Naive B cell (primary cell): ENCODE measurements around the gene APOM. TPM values are rescaled to one million over a fixed set of nuclear protein-coding genes. Genes with fewer than 3 reads are reported as not detected.

Experiments used
- ATAC-seq, 2 donors: fragments of 150-1000 bp; cut with Tn5 transposase; 2 replicates each; pipeline ENCODE4 v1.10.0; 2021; ENCODE audit warnings: low read depth in 2 of 2, mild to moderate bottlenecking in 2 of 2, moderate library complexity in 2 of 2
- DNase-seq: peaks from one replicate; pipeline ENCODE4 v3.0.0; 2022
- H3K27ac Mint-ChIP-seq, 6 donors: one replicate each; pipeline ENCODE4 v1.8.0; 2020 to 2022; ENCODE audit warnings: mild to moderate bottlenecking in 6 of 6, mixed read lengths in 6 of 6, moderate library complexity in 5 of 6, inconsistent platforms in 2 of 6
- H3K27me3 Mint-ChIP-seq, 3 donors: one replicate each; pipeline ENCODE4 v1.8.0; 2021 to 2022; ENCODE audit warnings: mixed read lengths in 3 of 3, mild to moderate bottlenecking in 1 of 3
- H3K36me3 Mint-ChIP-seq, 2 donors: one replicate each; pipeline ENCODE4 v1.8.0; 2020 to 2022; ENCODE audit warnings: mixed read lengths in 2 of 2, inconsistent platforms in 1 of 2, mild to moderate bottlenecking in 1 of 2
- H3K4me1 Mint-ChIP-seq, 3 donors: one replicate each; pipeline ENCODE4 v1.8.0; 2020 to 2022; ENCODE audit warnings: mixed read lengths in 3 of 3, inconsistent platforms in 1 of 3, mild to moderate bottlenecking in 1 of 3, moderate library complexity in 1 of 3
- H3K4me3 Mint-ChIP-seq, 8 donors: one replicate each; pipeline ENCODE4 v1.8.0; 2020 to 2022; ENCODE audit warnings: mild to moderate bottlenecking in 8 of 8, mixed read lengths in 8 of 8, moderate library complexity in 8 of 8, inconsistent platforms in 2 of 8
- H3K9me3 Mint-ChIP-seq, 7 donors: one replicate each; pipeline ENCODE4 v1.8.0; 2020 to 2022; ENCODE audit warnings: mixed read lengths in 7 of 7, mild to moderate bottlenecking in 5 of 7, inconsistent platforms in 2 of 7, moderate library complexity in 1 of 7
- polyA plus RNA-seq, 6 donors: library from polyadenylated mRNA; unstranded; fragments of 300-500 nt; fragmentation: Illumina TruSeq; gene quantifications; one replicate each; pipeline ENCODE4 v1.2.3, GENCODE V29; 2021; ENCODE audit warnings: low read depth in 6 of 6

APOM gene
- polyA plus RNA-seq, 6 donors from 2014 or later: 7.6 to 19.6 (median 13.7) TPM

DNA sequence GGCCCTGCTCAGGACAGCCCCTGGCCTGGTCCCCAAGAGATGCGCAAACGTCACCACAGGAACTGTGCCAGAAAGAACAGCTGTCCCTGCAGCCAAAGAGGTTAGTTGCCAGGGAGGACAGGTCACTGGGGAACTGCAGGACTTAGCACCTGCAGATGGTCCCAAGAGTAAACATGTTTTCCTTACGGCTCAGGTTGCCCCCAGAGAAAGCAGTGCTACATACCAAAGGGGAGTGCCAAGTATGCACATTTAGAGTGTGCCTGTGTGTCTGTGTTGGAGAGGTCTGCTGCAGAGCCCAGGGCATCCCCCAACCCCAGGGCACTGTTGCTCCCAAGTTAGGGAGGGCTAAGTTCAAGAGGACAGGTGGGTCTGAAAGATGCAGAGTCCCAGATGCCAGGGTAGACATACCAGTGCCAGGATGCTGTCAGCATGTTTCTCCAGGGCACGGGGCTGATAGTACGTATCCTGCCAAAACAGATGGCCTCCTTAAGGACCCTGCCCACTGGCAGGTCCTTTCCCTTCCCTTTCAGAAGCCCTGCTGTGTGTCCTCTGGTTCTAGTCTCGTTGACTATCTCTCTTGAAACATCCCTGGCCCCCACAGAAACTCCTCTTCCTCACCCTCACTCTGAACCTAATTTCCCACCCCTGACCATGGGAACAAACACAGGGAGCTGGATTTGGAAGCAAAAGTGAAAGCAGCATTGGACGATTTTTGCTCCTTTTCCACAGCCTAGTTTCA lies 46.1 kb downstream of the APOM start:
- no peaks in the 10 kb centered on the region for H3K9me3 Mint-ChIP-seq
- no peak for ATAC-seq
- no peak for DNase-seq
- peak overlapping the region in 5 of 6 donors; percentile 93 to 99 (median 98) for H3K27ac Mint-ChIP-seq
- peaks cover 6 to 12% of the 10 kb centered on the region in 2 donors for H3K36me3 Mint-ChIP-seq
- H3K4me3 Mint-ChIP-seq: peak overlapping the region; percentile 96 to 100 (median 98)
- H3K27me3 Mint-ChIP-seq: no peaks in the 10 kb centered on the region
- H3K4me1 Mint-ChIP-seq: peaks cover 28 to 46% (median 33%) of the 10 kb centered on the region in 3 donors

DNA sequence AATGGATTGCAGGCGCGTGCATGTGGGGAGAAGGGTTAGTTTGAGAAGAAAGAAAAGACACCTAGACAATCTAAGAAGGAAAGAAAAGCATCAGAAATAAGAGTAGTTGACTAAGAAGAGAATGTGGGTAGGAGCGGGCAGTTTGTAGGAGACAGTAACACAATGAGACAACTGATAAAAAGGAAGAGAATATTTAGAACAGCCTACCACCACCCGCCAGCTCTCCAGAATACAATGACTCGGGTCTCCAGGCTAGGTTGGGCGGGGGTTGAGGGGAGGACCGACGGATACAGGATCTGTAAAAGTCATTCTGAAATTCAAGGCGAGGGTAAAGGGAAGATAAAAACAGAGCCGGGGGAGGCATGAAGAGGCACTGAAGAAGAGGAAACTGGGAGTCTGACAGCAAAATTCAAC lies 46.7 kb downstream of the APOM start:
- H3K4me3 Mint-ChIP-seq: peak overlapping the region; percentile 96 to 100 (median 98)
- DNase-seq (no peak), ATAC-seq (no peak)
- no peaks in the 10 kb centered on the region for H3K27me3 Mint-ChIP-seq
- peak overlapping the region; percentile 91 to 99 (median 98) for H3K27ac Mint-ChIP-seq
- no peaks in the 10 kb centered on the region for H3K9me3 Mint-ChIP-seq
- H3K4me1 Mint-ChIP-seq: peaks cover 25 to 46% (median 33%) of the 10 kb centered on the region in 3 donors
- H3K36me3 Mint-ChIP-seq: peaks cover 6 to 11% of the 10 kb centered on the region in 2 donors

DNA sequence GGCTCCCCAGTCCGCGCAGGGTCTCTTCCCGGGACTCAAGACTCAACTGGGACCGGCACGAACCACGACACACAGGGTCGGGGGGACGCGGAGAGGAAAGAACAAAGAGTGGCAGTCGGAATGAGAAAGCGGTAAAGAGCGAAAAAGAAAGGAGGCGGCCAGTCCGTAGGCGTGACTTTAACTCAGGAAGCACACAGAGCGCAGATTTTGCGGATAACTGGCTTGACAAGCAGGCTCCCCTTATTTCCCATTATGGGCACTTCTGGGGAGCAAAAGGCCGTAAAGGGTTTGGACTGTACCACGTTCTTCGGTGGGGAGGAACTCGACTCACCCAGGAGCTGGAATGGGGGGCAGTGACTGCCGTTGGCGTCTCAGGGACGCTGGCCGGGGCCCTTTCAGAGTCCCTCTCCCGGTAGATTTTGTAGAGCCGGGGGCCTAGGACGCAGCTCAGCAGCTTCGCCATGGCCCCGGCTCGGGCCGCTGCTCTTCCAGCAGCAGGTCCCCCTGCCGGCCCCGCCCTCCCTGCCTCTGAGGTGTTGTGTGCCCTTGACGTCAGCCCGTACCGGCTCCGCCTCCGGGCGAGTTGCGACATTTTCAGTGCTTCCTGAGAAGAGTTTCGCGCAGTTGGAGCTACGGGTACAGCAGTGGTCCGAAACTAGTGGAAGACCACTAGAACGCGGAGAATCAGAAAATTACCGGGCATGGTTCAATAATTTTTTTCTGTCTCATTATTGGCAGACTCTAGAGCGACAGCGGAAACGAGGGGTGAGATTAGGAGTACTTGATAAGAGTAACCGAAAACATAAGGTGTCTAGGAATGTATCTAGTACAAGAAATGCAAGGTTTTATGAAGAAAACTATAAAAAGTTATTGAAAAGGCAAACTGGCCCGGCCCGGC lies 47.4 kb downstream of the APOM start, which contains the start of gene ABHD16A:
Gene ABHD16A, minus strand, starts transcription at position 506 of the 898 bp plus-strand sequence. Its CDS starts 43 bp downstream, at position 463.
- no peaks in the 10 kb centered on the region for H3K9me3 Mint-ChIP-seq
- ATAC-seq (peak; percentile 94 to 95), DNase-seq (peak; percentile 98)
- peaks cover 1 to 5% of the 10 kb centered on the region in 2 donors for H3K36me3 Mint-ChIP-seq
- H3K27me3 Mint-ChIP-seq: no peaks in the 10 kb centered on the region
- peaks cover 22 to 41% (median 26%) of the 10 kb centered on the region in 3 donors for H3K4me1 Mint-ChIP-seq
- peak within 1 kb of the TSS; percentile 91 to 99 (median 98) for H3K27ac Mint-ChIP-seq
- peak within 1 kb of the TSS; percentile 96 to 100 (median 98) for H3K4me3 Mint-ChIP-seq

DNA sequence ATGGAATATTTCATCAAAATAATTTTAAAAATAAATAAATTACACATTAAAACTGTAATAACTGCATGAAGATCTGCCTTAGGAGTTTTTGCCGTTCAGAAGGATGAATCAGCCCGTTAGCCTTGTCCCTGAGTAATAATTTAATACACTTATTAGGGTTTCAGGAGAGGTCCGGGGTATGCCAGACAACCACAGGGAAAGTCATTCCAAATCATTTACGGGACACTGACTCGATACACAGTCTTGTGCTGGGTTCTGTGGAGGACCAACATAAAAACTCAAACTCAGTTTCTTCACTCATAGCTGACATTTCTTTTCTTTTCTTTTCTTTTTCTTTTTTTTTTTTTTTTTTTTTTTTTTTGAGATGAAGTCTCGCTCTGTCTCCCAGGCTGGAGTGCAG lies 50.2 kb downstream of the APOM start:
- Mint-ChIP-seq H3K9me3 (no peaks in the 10 kb centered on the region), H3K27me3 (no peaks in the 10 kb centered on the region), H3K4me3 (no peak overlapping the region), H3K4me1 (peaks cover 25 to 36% (median 29%) of the 10 kb centered on the region in 3 donors), H3K36me3 (peaks cover 0 to 5% of the 10 kb centered on the region in 2 donors), H3K27ac (no peak overlapping the region)
- DNase-seq: no peak
- no peak for ATAC-seq

DNA sequence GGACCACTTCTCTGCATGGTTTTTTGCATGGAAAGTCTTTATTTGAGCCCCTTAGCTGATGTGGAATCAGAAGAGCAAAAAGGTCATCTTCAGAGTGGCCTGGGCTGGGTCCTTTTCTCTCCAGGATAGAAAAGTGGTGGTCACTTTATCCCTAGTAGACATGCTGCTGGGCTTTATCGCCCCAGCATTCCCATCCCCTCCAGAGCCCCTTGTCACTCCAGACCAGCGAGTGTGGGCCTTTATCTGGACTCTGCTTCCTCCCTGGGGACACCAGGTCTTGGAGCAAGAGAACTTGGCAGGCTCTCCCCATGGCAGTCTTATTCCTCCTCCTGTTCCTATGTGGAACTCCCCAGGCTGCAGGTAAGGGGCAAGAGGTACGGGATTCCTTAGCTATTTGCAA lies 50.9 kb downstream of the APOM start, which contains the start of gene LY6G6F:
Gene LY6G6F, plus strand, starts transcription at position 268 of the 400 bp plus-strand sequence. Its CDS starts 41 bp downstream, at position 309.
- H3K9me3 Mint-ChIP-seq: no peaks in the 10 kb centered on the region
- no peak within 1 kb of the TSS for H3K27ac Mint-ChIP-seq
- ATAC-seq (no peak), DNase-seq (no peak)
- H3K36me3 Mint-ChIP-seq: peaks cover 0 to 5% of the 10 kb centered on the region in 2 donors
- H3K4me1 Mint-ChIP-seq: peaks cover 26 to 35% (median 29%) of the 10 kb centered on the region in 3 donors
- H3K4me3 Mint-ChIP-seq: peak within 1 kb of the TSS in 2 of 8 donors; percentile 9 to 36
- no peaks in the 10 kb centered on the region for H3K27me3 Mint-ChIP-seq

DNA sequence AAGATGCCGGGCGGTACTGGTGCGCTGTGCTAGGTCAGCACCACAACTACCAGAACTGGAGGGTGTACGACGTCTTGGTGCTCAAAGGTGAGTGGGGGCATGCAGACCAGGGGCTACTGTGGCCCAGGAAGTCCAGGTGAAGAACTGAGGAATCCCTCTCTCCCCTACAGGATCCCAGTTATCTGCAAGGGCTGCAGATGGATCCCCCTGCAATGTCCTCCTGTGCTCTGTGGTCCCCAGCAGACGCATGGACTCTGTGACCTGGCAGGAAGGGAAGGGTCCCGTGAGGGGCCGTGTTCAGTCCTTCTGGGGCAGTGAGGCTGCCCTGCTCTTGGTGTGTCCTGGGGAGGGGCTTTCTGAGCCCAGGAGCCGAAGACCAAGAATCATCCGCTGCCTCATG lies 52.0 kb downstream of the APOM start:
- Mint-ChIP-seq H3K4me3 (no peak overlapping the region), H3K27me3 (peaks cover 0 to under 1% (median 0%) of the 10 kb centered on the region in 3 donors), H3K9me3 (no peaks in the 10 kb centered on the region), H3K4me1 (peaks cover 22 to 30% (median 28%) of the 10 kb centered on the region in 3 donors), H3K36me3 (peaks cover 0 to under 1% of the 10 kb centered on the region in 2 donors), H3K27ac (no peak overlapping the region)
- DNase-seq (no peak), ATAC-seq (no peak)

Other genes with a start within 250 kb of the APOM start
- 10 to 100 TPM in 3 of 6 donors, 1 to 10 TPM in 3; 4.4 to 14.3 (median 9.7) TPM for gene MICB, start 157.7 kb upstream of the APOM start, polyA plus RNA-seq
- gene MCCD1, start 126.9 kb upstream of the APOM start, polyA plus RNA-seq: not detected
- gene DDX39B, start 113.9 kb upstream of the APOM start, polyA plus RNA-seq: 100 to 1,000 TPM in 1 of 6 donors, 10 to 100 TPM in 5; 41.6 to 117 (median 74.5) TPM
- gene ATP6V1G2, start 109.3 kb upstream of the APOM start, polyA plus RNA-seq: under 1 TPM in 2 of 6 donors, not detected in 4; 0.67 to 0.69 TPM
- gene NFKBIL1, start 108.3 kb upstream of the APOM start, polyA plus RNA-seq: 10 to 100 TPM in 2 of 6 donors, 1 to 10 TPM in 3, under 1 TPM in 1; 0.24 to 11.4 (median 8.9) TPM
- gene LTA, start 83.6 kb upstream of the APOM start, polyA plus RNA-seq: 10 to 100 TPM in 5 of 6 donors, 1 to 10 TPM in 1; 6.6 to 26.0 (median 19.4) TPM
- gene TNF, start 80.3 kb upstream of the APOM start, polyA plus RNA-seq: 1 to 10 TPM; 1.1 to 5.2 (median 2.6) TPM
- 1,000 to 10,000 TPM; 1,940 to 3,141 (median 2,206) TPM for gene LTB, start 73.5 kb upstream of the APOM start, polyA plus RNA-seq
- 10 to 100 TPM; 28.2 to 78.2 (median 35.2) TPM for gene LST1, start 69.6 kb upstream of the APOM start, polyA plus RNA-seq
- gene NCR3, start 62.9 kb upstream of the APOM start, polyA plus RNA-seq: 100 to 1,000 TPM in 5 of 6 donors, 10 to 100 TPM in 1; 84.4 to 158 (median 108) TPM
- gene AIF1, start 40.7 kb upstream of the APOM start, polyA plus RNA-seq: 10 to 100 TPM in 1 of 6 donors, 1 to 10 TPM in 4, under 1 TPM in 1; 0.50 to 14.4 (median 3.5) TPM
- 10 to 100 TPM in 1 of 6 donors, 1 to 10 TPM in 4, under 1 TPM in 1; 0.70 to 11.3 (median 6.3) TPM for gene PRRC2A, start 35.2 kb upstream of the APOM start, polyA plus RNA-seq
- gene BAG6, start 3.2 kb upstream of the APOM start, polyA plus RNA-seq: 10 to 100 TPM; 20.1 to 27.0 (median 24.2) TPM
- gene C6orf47, start 4.9 kb downstream of the APOM start, polyA plus RNA-seq: 10 to 100 TPM; 16.8 to 39.9 (median 28.4) TPM
- gene GPANK1, start 9.1 kb downstream of the APOM start, polyA plus RNA-seq: 10 to 100 TPM; 18.5 to 27.8 (median 23.5) TPM
- gene CSNK2B, start 10.2 kb downstream of the APOM start, polyA plus RNA-seq: 100 to 1,000 TPM; 279 to 299 (median 286) TPM
- under 1 TPM in 3 of 6 donors, not detected in 3; 0.23 to 0.87 (median 0.50) TPM for gene LY6G5B, start 14.1 kb downstream of the APOM start, polyA plus RNA-seq
- gene LY6G5C, start 25.2 kb downstream of the APOM start, polyA plus RNA-seq: 1 to 10 TPM in 1 of 6 donors, under 1 TPM in 3, not detected in 2; 0.48 to 1.6 (median 0.92) TPM
- 10 to 100 TPM; 27.3 to 45.3 (median 33.4) TPM for gene ABHD16A, start 47.4 kb downstream of the APOM start, polyA plus RNA-seq
- gene LY6G6F, start 51.0 kb downstream of the APOM start, polyA plus RNA-seq: 1 to 10 TPM in 1 of 6 donors, under 1 TPM in 2, not detected in 3; 0.60 to 1.8 (median 0.75) TPM
- gene LY6G6D, start 59.5 kb downstream of the APOM start, polyA plus RNA-seq: not detected
- gene LY6G6C, start 65.9 kb downstream of the APOM start, polyA plus RNA-seq: not detected
- gene MPIG6B, start 67.5 kb downstream of the APOM start, polyA plus RNA-seq: 1 to 10 TPM in 5 of 6 donors, not detected in 1; 3.0 to 5.1 (median 3.7) TPM
- gene DDAH2, start 73.4 kb downstream of the APOM start, polyA plus RNA-seq: 10 to 100 TPM; 57.1 to 87.6 (median 82.1) TPM
- gene CLIC1, start 80.6 kb downstream of the APOM start, polyA plus RNA-seq: 100 to 1,000 TPM; 536 to 743 (median 628) TPM
- 1 to 10 TPM in 5 of 6 donors, not detected in 1; 1.9 to 9.3 (median 2.6) TPM for gene MSH5, start 84.1 kb downstream of the APOM start, polyA plus RNA-seq
- gene SAPCD1, start 106.8 kb downstream of the APOM start, polyA plus RNA-seq: under 1 TPM in 1 of 6 donors, not detected in 5; 0.96 TPM
- under 1 TPM in 2 of 6 donors, not detected in 4; 0.13 to 0.29 TPM for gene VWA7, start 121.4 kb downstream of the APOM start, polyA plus RNA-seq
- gene VARS1, start 139.9 kb downstream of the APOM start, polyA plus RNA-seq: 10 to 100 TPM; 42.2 to 70.6 (median 50.3) TPM
- 100 to 1,000 TPM in 1 of 6 donors, 10 to 100 TPM in 5; 75.4 to 107 (median 92.4) TPM for gene LSM2, start 151.1 kb downstream of the APOM start, polyA plus RNA-seq
- 1 to 10 TPM in 1 of 6 donors, under 1 TPM in 4, not detected in 1; 0.45 to 1.4 (median 0.71) TPM for gene HSPA1L, start 159.4 kb downstream of the APOM start, polyA plus RNA-seq
- gene HSPA1A, start 159.6 kb downstream of the APOM start, polyA plus RNA-seq: 10 to 100 TPM in 2 of 6 donors, 1 to 10 TPM in 3, under 1 TPM in 1; 0.23 to 12.1 (median 7.9) TPM
- gene HSPA1B, start 171.8 kb downstream of the APOM start, polyA plus RNA-seq: 1 to 10 TPM; 1.1 to 2.8 (median 1.8) TPM
- 10 to 100 TPM; 10.9 to 19.5 (median 18.2) TPM for gene NEU1, start 206.9 kb downstream of the APOM start, polyA plus RNA-seq
- gene SLC44A4, start 223.1 kb downstream of the APOM start, polyA plus RNA-seq: not detected
- 10 to 100 TPM; 29.9 to 50.7 (median 35.9) TPM for gene EHMT2, start 241.8 kb downstream of the APOM start, polyA plus RNA-seq
- under 1 TPM in 1 of 6 donors, not detected in 5; 0.20 TPM for gene ZBTB12, start 246.2 kb downstream of the APOM start, polyA plus RNA-seq